Fibroblast of skin of scalp (primary cell): Measurements from ENCODE around the gene SHB.

ENCODE experiments used
- DNase-seq: peaks from one replicate; pipeline ENCODE4 v3.0.0-alpha.2; 2013

Gene SHB

GRCh38 chr9:37880916-37881479 is 188.0 kb downstream of the SHB start:
- DNase-seq: no peak

GRCh38 chr9:37876376-37876775 is 192.7 kb downstream of the SHB start:
- no peak for DNase-seq

GRCh38 chr9:37873955-37874354 is 195.1 kb downstream of the SHB start:
- DNase-seq: no peak

- DNase-seq: no peak
These were observed 198.2 kb downstream of the SHB start for GRCh38 chr9:37870799-37871176.

- DNase-seq: no peak
These were observed 198.8 kb downstream of the SHB start for GRCh38 chr9:37870081-37870798.
